Cardiac septum (tissue), 1 donor: ENCODE data around the gene ST3GAL3. TPM values are rescaled to one million over a fixed set of nuclear protein-coding genes. Genes with fewer than 3 reads are reported as not detected.

Experiments used
- DNase-seq: peaks from one replicate; pipeline ENCODE4 v3.0.0-alpha.2; 2020; ENCODE audit warnings: low spot score
- intact Hi-C: fragments of 100-400 bp; cut with DNase I; formaldehyde crosslinking; loops from one replicate; pipeline ENCODE4 v1.14.0; 2022
- total RNA-seq: library from RNA; stranded (reverse); fragmentation: NEBNext Ultra II Directional; extraction: Animal tissue kit (Norgen Biotek cat#: 25700); gene quantifications from one replicate; pipeline ENCODE4 v1.2.1, GENCODE V29; 2021
- donor health status: DM: no; HTN: no; CAD: no.

ST3GAL3 gene
- total RNA-seq, 1 donor from 2014 or later, result 30.1 TPM

GRCh38 chr1:43963890-43964289 is 256.6 kb downstream of the ST3GAL3 start:
- intact Hi-C loops, result no loop called here
- DNase-seq, result no peak

GRCh38 chr1:43965316-43965715 is 258.0 kb downstream of the ST3GAL3 start:
- intact Hi-C loops, result no loop called here

GRCh38 chr1:43968348-43968948 is 261.1 kb downstream of the ST3GAL3 start:
- DNase-seq, result no peak
- intact Hi-C loops, result no loop called here

More at GRCh38 chr1:43965316-43965715, 258.0 kb downstream of the ST3GAL3 start:
- no peak for DNase-seq

GRCh38 chr1:43969416-43969745 is 262.0 kb downstream of the ST3GAL3 start:
- DNase-seq, result no peak
- intact Hi-C loops, result no loop called here

GRCh38 chr1:43969746-43970466 is 262.6 kb downstream of the ST3GAL3 start, which contains the start of gene DPH2:
TSS of gene DPH2 (plus strand) at chr1:43970010. CDS start at chr1:43970176, 166 bp downstream.
- DNase-seq, result peak; percentile 98
- intact Hi-C loops, result no loop called here

GRCh38 chr1:43970502-43970901 is 263.2 kb downstream of the ST3GAL3 start:
- intact Hi-C loops, result no loop called here
- no peak for DNase-seq

GRCh38 chr1:43970911-43971310 is 263.6 kb downstream of the ST3GAL3 start:
- no peak for DNase-seq
- intact Hi-C loops, result no loop called here

- intact Hi-C loops, result no loop called here
- DNase-seq, result no peak
Observed at GRCh38 chr1:43971336-43971980, 264.1 kb downstream of the ST3GAL3 start.

GRCh38 chr1:43973981-43974442 is 266.7 kb downstream of the ST3GAL3 start:
- intact Hi-C loops, result loop anchor here (1.0 kb wide), 1 partner anchor 28 kb away; the partner anchor contains the start of gene IPO13

GRCh38 chr1:43974443-43975248 is 267.3 kb downstream of the ST3GAL3 start, which contains the start of gene ATP6V0B:
TSS of gene ATP6V0B (plus strand) at chr1:43974960. CDS start at chr1:43975041, 81 bp downstream.
- peak; percentile 99 for DNase-seq
- intact Hi-C loops, result loop anchor here (1.0 kb wide), 1 partner anchor 28 kb away; the partner anchor contains the start of gene IPO13

More at GRCh38 chr1:43973981-43974442, 266.7 kb downstream of the ST3GAL3 start:
- no peak for DNase-seq

- DNase-seq, result peak; percentile 89
- intact Hi-C loops, result no loop called here
Observed at GRCh38 chr1:43975249-43975961, 268.1 kb downstream of the ST3GAL3 start.

- intact Hi-C loops, result no loop called here
- no peak for DNase-seq
Observed at GRCh38 chr1:43976045-43976444, 268.7 kb downstream of the ST3GAL3 start.

GRCh38 chr1:43976890-43977289 is 269.6 kb downstream of the ST3GAL3 start:
- no peak for DNase-seq
- intact Hi-C loops, result no loop called here

GRCh38 chr1:43977376-43978263 is 270.3 kb downstream of the ST3GAL3 start:
- intact Hi-C loops, result no loop called here
- no peak for DNase-seq

GRCh38 chr1:43978264-43978550 is 270.9 kb downstream of the ST3GAL3 start:
- DNase-seq, result no peak
- intact Hi-C loops, result no loop called here

GRCh38 chr1:43978551-43979260 is 271.4 kb downstream of the ST3GAL3 start, which contains the start of gene B4GALT2:
TSS of gene B4GALT2 (plus strand) at chr1:43979210. CDS start at chr1:43981161, 1,951 bp downstream.
- no peak for DNase-seq
- intact Hi-C loops, result no loop called here

- intact Hi-C loops, result no loop called here
- no peak for DNase-seq
Observed at GRCh38 chr1:43979261-43979527, 271.9 kb downstream of the ST3GAL3 start.
